ENCODE data around the gene OIP5. TPM values are rescaled to one million over a fixed set of nuclear protein-coding genes. Genes with fewer than 3 reads are reported as not detected.

Gene OIP5
- total RNA-seq, 6 donors from 2014 or later, result 0.46 to 1.1 (median 1.1) TPM; not detected in 3

GRCh38 chr15:41337047-41337446 is 4.7 kb upstream of the OIP5 start:
- DNase-seq, result no peak
- Histone ChIP-seq H3K27ac (no peak overlapping the region), H3K36me3 (no peaks in the 10 kb centered on the region), H3K4me1 (peaks cover 0 to 9% (median 8%) of the 10 kb centered on the region in 4 donors), H3K9me3 (no peaks in the 10 kb centered on the region), H3K4me3 (no peak overlapping the region), H3K27me3 (no peaks in the 10 kb centered on the region)
- TF ChIP-seq CTCF (IDR thresholded peaks at IDR 0.05) (no peak), POLR2A (IDR thresholded peaks at IDR 0.05) (no peak), POLR2AphosphoS5 (IDR thresholded peaks at IDR 0.05) (no peak), EP300 (IDR thresholded peaks at IDR 0.05) (no peak)
- WGBS, 2 donors, result 98% methylated on average over 6 of the region's 6 CpGs
- ATAC-seq (ENCODE audit: low FRiP score in 2 of 2), result no peak

- Histone ChIP-seq H3K4me3 (no peak overlapping the region), H3K27ac (no peak overlapping the region), H3K27me3 (no peaks in the 10 kb centered on the region), H3K36me3 (no peaks in the 10 kb centered on the region), H3K4me1 (peaks cover 0 to 14% (median 10%) of the 10 kb centered on the region in 4 donors), H3K9me3 (no peaks in the 10 kb centered on the region)
- 90 to 93% methylated on average over 4 of the region's 4 CpGs for WGBS, 2 donors
- no peak for ATAC-seq (ENCODE audit: low FRiP score in 2 of 2)
- TF ChIP-seq POLR2AphosphoS5 (IDR thresholded peaks at IDR 0.05) (no peak), POLR2A (IDR thresholded peaks at IDR 0.05) (no peak), CTCF (IDR thresholded peaks at IDR 0.05) (no peak), EP300 (IDR thresholded peaks at IDR 0.05) (no peak)
- DNase-seq, result no peak
These were observed 4.2 kb upstream of the OIP5 start for GRCh38 chr15:41336549-41336948.

- H3K27ac ChIP-seq, result no peak overlapping the region
- peaks cover 0 to 19% (median 10%) of the 10 kb centered on the region in 4 donors for H3K4me1 ChIP-seq
- ATAC-seq (ENCODE audit: low FRiP score in 2 of 2) (no peak), DNase-seq (no peak)
- WGBS, 2 donors, result 79 to 85% methylated on average over 12 of the region's 12 CpGs
- no peak for TF ChIP-seq CTCF (IDR thresholded peaks at IDR 0.05)
- no peak for TF ChIP-seq EP300 (IDR thresholded peaks at IDR 0.05)
- TF ChIP-seq POLR2AphosphoS5 (IDR thresholded peaks at IDR 0.05), result no peak
- H3K4me3 ChIP-seq, result peak overlapping the region in 2 of 4 donors; percentile 92 to 100
- H3K36me3 ChIP-seq, result no peaks in the 10 kb centered on the region
- no peaks in the 10 kb centered on the region for H3K9me3 ChIP-seq
- H3K27me3 ChIP-seq, result no peaks in the 10 kb centered on the region
These were observed 2.1 kb upstream of the OIP5 start for GRCh38 chr15:41334293-41335120.

GRCh38 chr15:41333026-41333562 is 703 bp upstream of the OIP5 start:
- Histone ChIP-seq H3K4me1 (peaks cover 0 to 19% (median 10%) of the 10 kb centered on the region in 4 donors), H3K27me3 (no peaks in the 10 kb centered on the region), H3K9me3 (no peaks in the 10 kb centered on the region), H3K36me3 (no peaks in the 10 kb centered on the region), H3K4me3 (peak overlapping the region; percentile 65 to 100 (median 86)), H3K27ac (peak overlapping the region in 3 of 4 donors; percentile 53 to 87 (median 85))
- ATAC-seq (ENCODE audit: low FRiP score in 2 of 2), result peak; percentile 29 to 30
- TF ChIP-seq POLR2A (IDR thresholded peaks at IDR 0.05) (peak in 1 of 4 donors; percentile 22), POLR2AphosphoS5 (IDR thresholded peaks at IDR 0.05) (no peak)
- 1% methylated on average over 11 to 26 of the region's 26 CpGs for WGBS, 2 donors
- DNase-seq, result peak in 1 of 2 donors; percentile 88

- no peak for DNase-seq
- Histone ChIP-seq H3K9me3 (no peaks in the 10 kb centered on the region), H3K36me3 (no peaks in the 10 kb centered on the region), H3K4me3 (peak overlapping the region; percentile 79 to 100 (median 90)), H3K4me1 (peaks cover 0 to 19% (median 10%) of the 10 kb centered on the region in 4 donors), H3K27ac (peak overlapping the region in 3 of 4 donors; percentile 57 to 87 (median 85)), H3K27me3 (no peaks in the 10 kb centered on the region)
- TF ChIP-seq POLR2A (IDR thresholded peaks at IDR 0.05), result no peak
- peak in 1 of 6 experiments; percentile 76 for TF ChIP-seq CTCF (IDR thresholded peaks at IDR 0.05)
- TF ChIP-seq POLR2AphosphoS5 (IDR thresholded peaks at IDR 0.05), result no peak
- 2 to 3% methylated on average over 12 to 14 of the region's 14 CpGs for WGBS, 2 donors
- no peak for ATAC-seq (ENCODE audit: low FRiP score in 2 of 2)
These were observed 578 bp downstream of the OIP5 start for GRCh38 chr15:41331833-41332193.

Measured in upper lobe of left lung (tissue), 6 donors.